Stomach (tissue), 9 donors: ENCODE data around the gene KLHL36. TPM values are rescaled to one million over a fixed set of nuclear protein-coding genes. Genes with fewer than 3 reads are reported as not detected.

ENCODE experiments used
- DNase-seq, 2 donors: peaks; one replicate each; pipeline versions ENCODE4 v3.0.0 to v3.0.0-alpha.2; 2013 to 2019
- H3K27ac ChIP-seq, 5 donors: fragments of 200-600 bp in 4 of 5; sonication (generic) in 4 of 5; one replicate each; pipeline ENCODE4 v1.5.1; 2013 to 2019; ENCODE audit warnings: mild to moderate bottlenecking in 1 of 5, moderate library complexity in 1 of 5
- H3K27me3 ChIP-seq, 3 donors: fragments of 200-600 bp; sonication (generic); one replicate each; pipeline ENCODE4 v1.5.1; 2017 to 2019; ENCODE audit warnings: mixed run types in 1 of 3
- H3K36me3 ChIP-seq, 4 donors: fragments of 200-600 bp; sonication (generic); 1 replicate in 3 of 4; 2 replicates in 1 of 4; pipeline ENCODE4 v1.5.1; 2016 to 2019
- H3K4me1 ChIP-seq, 4 donors: fragments of 200-600 bp; sonication (generic); one replicate each; pipeline ENCODE4 v1.5.1; 2016 to 2019
- H3K4me3 ChIP-seq, 4 donors: fragments of 200-600 bp; sonication (generic) in 3 of 4; one replicate each; pipeline ENCODE4 v1.5.1; 2016 to 2019; ENCODE audit warnings: mild to moderate bottlenecking in 1 of 4
- H3K9me3 ChIP-seq, 4 donors: fragments of 200-600 bp; sonication (generic); one replicate each; pipeline ENCODE4 v1.5.1; 2016 to 2019
- EP300 ChIP-seq: sonication (generic); formaldehyde crosslinking; IDR thresholded peaks from one replicate; pipeline ENCODE4 v1.6.1; 2017; ENCODE audit warnings: antibody characterized with exemption
- POLR2A ChIP-seq, 4 donors: fragments of 450-650 bp; IDR thresholded peaks; one replicate each; pipeline ENCODE4 v1.6.1; 2016; ENCODE audit warnings: antibody characterized with exemption in 4 of 4, control low read depth in 2 of 4, mild to moderate bottlenecking in 1 of 4, moderate library complexity in 1 of 4
- POLR2AphosphoS5 ChIP-seq, 3 donors: sonication (generic); formaldehyde crosslinking; IDR thresholded peaks; one replicate each; pipeline ENCODE4 v1.6.1; 2016; ENCODE audit warnings: antibody characterized with exemption in 3 of 3
- WGBS, 5 donors: extraction: QIAGEN DNeasy Blood & Tissue Kit in 3 of 5; methylation state at CpG; one replicate each; pipeline versions ENCODE4 v1.1.5 to v1.1.7; 2013 to 2018; 5-methylcytosine and 5-hydroxymethylcytosine counted together
- intact Hi-C: fragments of 100-400 bp; cut with DNase I; formaldehyde crosslinking; loops from one replicate; pipeline ENCODE4 v1.15.1; 2023; ENCODE audit warnings: low total_unique reads
- polyA plus RNA-seq, 3 donors: library from polyadenylated mRNA; stranded (reverse); fragments of 200-250 nt; gene quantifications; one replicate each; pipeline ENCODE4 v1.2.3, GENCODE V29; 2013
- total RNA-seq, 5 donors: library from RNA; depleted of rRNA; stranded (reverse); fragments of >200 nt; gene quantifications; one replicate each; pipeline versions ENCODE4 v1.1.0 to v1.2.3, GENCODE V29; 2014 to 2016
- TF ChIP-seq, protein P1 (sequence below), 7 experiments: fragments of 450-650 bp in 4 of 7; fragments of 200-600 bp in 3 of 7; sonication (generic) in 3 of 7; IDR thresholded peaks; one replicate each; pipeline ENCODE4 v1.5.1; 2016 to 2019; ENCODE audit warnings: antibody characterized with exemption in 7 of 7, control low read depth in 2 of 7, mild to moderate bottlenecking in 1 of 7
- donor health status: healthy with polysubstance abuse.
- donor health status: Bipolar disorder and iron deficiency.
- donor health status: healthy.

Gene KLHL36
- total and polyA plus RNA-seq, 8 donors = 10.5 to 62.4 (median 35.3) TPM

- H3K27me3 ChIP-seq = no peaks in the 10 kb centered on the region
- intact Hi-C loops = no loop called here
- peak overlapping the region in 3 of 5 donors; percentile 27 to 72 (median 67) for H3K27ac ChIP-seq
- no peaks in the 10 kb centered on the region for H3K9me3 ChIP-seq
- TF ChIP-seq, protein P1, sequence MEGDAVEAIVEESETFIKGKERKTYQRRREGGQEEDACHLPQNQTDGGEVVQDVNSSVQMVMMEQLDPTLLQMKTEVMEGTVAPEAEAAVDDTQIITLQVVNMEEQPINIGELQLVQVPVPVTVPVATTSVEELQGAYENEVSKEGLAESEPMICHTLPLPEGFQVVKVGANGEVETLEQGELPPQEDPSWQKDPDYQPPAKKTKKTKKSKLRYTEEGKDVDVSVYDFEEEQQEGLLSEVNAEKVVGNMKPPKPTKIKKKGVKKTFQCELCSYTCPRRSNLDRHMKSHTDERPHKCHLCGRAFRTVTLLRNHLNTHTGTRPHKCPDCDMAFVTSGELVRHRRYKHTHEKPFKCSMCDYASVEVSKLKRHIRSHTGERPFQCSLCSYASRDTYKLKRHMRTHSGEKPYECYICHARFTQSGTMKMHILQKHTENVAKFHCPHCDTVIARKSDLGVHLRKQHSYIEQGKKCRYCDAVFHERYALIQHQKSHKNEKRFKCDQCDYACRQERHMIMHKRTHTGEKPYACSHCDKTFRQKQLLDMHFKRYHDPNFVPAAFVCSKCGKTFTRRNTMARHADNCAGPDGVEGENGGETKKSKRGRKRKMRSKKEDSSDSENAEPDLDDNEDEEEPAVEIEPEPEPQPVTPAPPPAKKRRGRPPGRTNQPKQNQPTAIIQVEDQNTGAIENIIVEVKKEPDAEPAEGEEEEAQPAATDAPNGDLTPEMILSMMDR (IDR thresholded peaks at IDR 0.05) = no peak
- TF ChIP-seq POLR2A (IDR thresholded peaks at IDR 0.05) (no peak), POLR2AphosphoS5 (IDR thresholded peaks at IDR 0.05) (no peak)
- H3K4me1 ChIP-seq = peaks cover 32 to 92% (median 61%) of the 10 kb centered on the region in 4 donors
- DNase-seq = no peak
- H3K4me3 ChIP-seq = no peak overlapping the region
- peaks cover 0 to 21% (median 2%) of the 10 kb centered on the region in 4 donors for H3K36me3 ChIP-seq
- 83 to 88% (median 87%) methylated on average over 14 of the region's 14 CpGs for WGBS, 5 donors
Measured at GRCh38 chr16:84606081-84606875, 42.0 kb upstream of the KLHL36 start.

GRCh38 chr16:84607061-84607460, 41.2 kb upstream of the KLHL36 start:
- Histone ChIP-seq H3K36me3 (peaks cover 0 to 21% (median 2%) of the 10 kb centered on the region in 4 donors), H3K27me3 (no peaks in the 10 kb centered on the region), H3K4me1 (peaks cover 33 to 92% (median 61%) of the 10 kb centered on the region in 4 donors), H3K4me3 (no peak overlapping the region), H3K27ac (peak overlapping the region in 4 of 5 donors; percentile 27 to 72 (median 56)), H3K9me3 (no peaks in the 10 kb centered on the region)
- intact Hi-C loops = no loop called here
- DNase-seq = no peak
- TF ChIP-seq POLR2AphosphoS5 (IDR thresholded peaks at IDR 0.05) = no peak
- TF ChIP-seq POLR2A (IDR thresholded peaks at IDR 0.05) = no peak
- TF ChIP-seq, protein P1 (IDR thresholded peaks at IDR 0.05) = no peak
- TF ChIP-seq EP300 = no peak
- 93 to 99% (median 94%) methylated on average over 12 to 13 of the region's 13 CpGs for WGBS, 5 donors

DNA sequence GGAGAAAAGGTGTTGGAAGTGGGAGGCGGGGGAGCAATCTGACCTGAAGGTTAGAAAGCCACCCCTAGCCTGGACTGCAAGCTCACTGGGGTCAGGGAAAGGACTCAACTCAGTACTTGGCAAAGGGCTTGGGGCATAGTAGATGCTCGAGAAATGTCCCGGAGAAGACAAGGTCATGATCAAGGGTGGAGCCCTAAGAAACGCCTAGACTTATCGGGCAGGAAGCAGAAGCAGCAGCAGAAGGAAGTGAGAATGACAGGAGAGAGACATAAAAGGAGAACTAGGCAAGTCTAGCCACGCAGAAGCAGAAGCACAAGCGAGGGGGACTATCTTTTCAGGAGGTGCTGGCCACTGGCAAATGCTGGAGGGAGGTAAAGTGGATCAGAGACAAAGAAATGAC, 40.6 kb upstream of the KLHL36 start:
- peaks cover 38 to 92% (median 61%) of the 10 kb centered on the region in 4 donors for H3K4me1 ChIP-seq
- WGBS, 5 donors = 56 to 74% (median 67%) methylated on average over 7 of the region's 7 CpGs
- no peak for DNase-seq
- no peak for TF ChIP-seq POLR2AphosphoS5 (IDR thresholded peaks at IDR 0.05)
- TF ChIP-seq, protein P1 (IDR thresholded peaks at IDR 0.05) = no peak
- no peak for TF ChIP-seq POLR2A (IDR thresholded peaks at IDR 0.05)
- TF ChIP-seq EP300 = no peak
- peaks cover 0 to 21% (median 2%) of the 10 kb centered on the region in 4 donors for H3K36me3 ChIP-seq
- H3K9me3 ChIP-seq = no peaks in the 10 kb centered on the region
- H3K4me3 ChIP-seq = no peak overlapping the region
- no peaks in the 10 kb centered on the region for H3K27me3 ChIP-seq
- H3K27ac ChIP-seq = peak overlapping the region in 4 of 5 donors; percentile 44 to 72 (median 59)
- intact Hi-C loops = no loop called here

- H3K36me3 ChIP-seq = peaks cover 0 to 21% (median 2%) of the 10 kb centered on the region in 4 donors
- TF ChIP-seq POLR2AphosphoS5 (IDR thresholded peaks at IDR 0.05) = no peak
- no peak for TF ChIP-seq POLR2A (IDR thresholded peaks at IDR 0.05)
- TF ChIP-seq, protein P1 (IDR thresholded peaks at IDR 0.05) = no peak
- TF ChIP-seq EP300 = no peak
- 65 to 76% (median 72%) methylated on average over 6 of the region's 6 CpGs for WGBS, 5 donors
- intact Hi-C loops = no loop called here
- no peaks in the 10 kb centered on the region for H3K9me3 ChIP-seq
- no peak for DNase-seq
- no peaks in the 10 kb centered on the region for H3K27me3 ChIP-seq
- H3K27ac ChIP-seq = peak overlapping the region in 4 of 5 donors; percentile 44 to 72 (median 59)
- H3K4me1 ChIP-seq = peaks cover 32 to 90% (median 57%) of the 10 kb centered on the region in 4 donors
- no peak overlapping the region for H3K4me3 ChIP-seq
Measured at GRCh38 chr16:84608282-84608681, 40.0 kb upstream of the KLHL36 start.
